HG02588 (cell line): Measurements from ENCODE around the gene DNMT3A.

Experiments used
- ATAC-seq: cut with Tn5 transposase; IDR thresholded peaks from one replicate; pipeline ENCODE4 v1.9.1; 2021; ENCODE audit warnings: mild to moderate bottlenecking, moderate library complexity; ENCODE audit not compliant: unreplicated experiment

Gene DNMT3A

GRCh38 chr2:25308599-25308998, 33.1 kb downstream of the DNMT3A start:
- no peak for ATAC-seq

GRCh38 chr2:25307949-25308557, 33.7 kb downstream of the DNMT3A start:
- ATAC-seq: no peak

GRCh38 chr2:25306777-25307368, 34.9 kb downstream of the DNMT3A start:
- no peak for ATAC-seq

- ATAC-seq: no peak
Measured at GRCh38 chr2:25305775-25306174, 36.0 kb downstream of the DNMT3A start.

GRCh38 chr2:25304826-25305596, 36.7 kb downstream of the DNMT3A start:
- ATAC-seq: no peak

- no peak for ATAC-seq
Measured at GRCh38 chr2:25304321-25304720, 37.4 kb downstream of the DNMT3A start.

- no peak for ATAC-seq
Measured at GRCh38 chr2:25303633-25304236, 38.0 kb downstream of the DNMT3A start.

GRCh38 chr2:25302758-25303375, 38.9 kb downstream of the DNMT3A start:
- ATAC-seq: no peak

- ATAC-seq: peak; percentile 94
Measured at GRCh38 chr2:25301453-25302352, 40.0 kb downstream of the DNMT3A start.

- ATAC-seq: no peak
Measured at GRCh38 chr2:25300001-25300400, 41.7 kb downstream of the DNMT3A start.

- ATAC-seq: no peak
Measured at GRCh38 chr2:25298776-25299431, 42.8 kb downstream of the DNMT3A start.

GRCh38 chr2:25297738-25298137, 44.0 kb downstream of the DNMT3A start:
- no peak for ATAC-seq

GRCh38 chr2:25295621-25296020, 46.1 kb downstream of the DNMT3A start:
- no peak for ATAC-seq

- peak; percentile 88 for ATAC-seq
Measured at GRCh38 chr2:25294573-25295462, 46.9 kb downstream of the DNMT3A start.

GRCh38 chr2:25293958-25294562, 47.7 kb downstream of the DNMT3A start:
- no peak for ATAC-seq

GRCh38 chr2:25293145-25293544, 48.6 kb downstream of the DNMT3A start:
- no peak for ATAC-seq

GRCh38 chr2:25292408-25292807, 49.3 kb downstream of the DNMT3A start:
- ATAC-seq: no peak

- ATAC-seq: no peak
Measured at GRCh38 chr2:25290811-25291495, 50.8 kb downstream of the DNMT3A start.
